ENCODE results near the gene MCRIP1. TPM values are rescaled to one million over a fixed set of nuclear protein-coding genes. Genes with fewer than 3 reads are reported as not detected.

The MCRIP1 gene
- total and polyA plus RNA-seq, 9 of the 15 experiments (the other 6 are each of a cell fraction or from before 2014, with no cell fraction given), result 0.39 to 35.8 (median 9.7) TPM

DNA sequence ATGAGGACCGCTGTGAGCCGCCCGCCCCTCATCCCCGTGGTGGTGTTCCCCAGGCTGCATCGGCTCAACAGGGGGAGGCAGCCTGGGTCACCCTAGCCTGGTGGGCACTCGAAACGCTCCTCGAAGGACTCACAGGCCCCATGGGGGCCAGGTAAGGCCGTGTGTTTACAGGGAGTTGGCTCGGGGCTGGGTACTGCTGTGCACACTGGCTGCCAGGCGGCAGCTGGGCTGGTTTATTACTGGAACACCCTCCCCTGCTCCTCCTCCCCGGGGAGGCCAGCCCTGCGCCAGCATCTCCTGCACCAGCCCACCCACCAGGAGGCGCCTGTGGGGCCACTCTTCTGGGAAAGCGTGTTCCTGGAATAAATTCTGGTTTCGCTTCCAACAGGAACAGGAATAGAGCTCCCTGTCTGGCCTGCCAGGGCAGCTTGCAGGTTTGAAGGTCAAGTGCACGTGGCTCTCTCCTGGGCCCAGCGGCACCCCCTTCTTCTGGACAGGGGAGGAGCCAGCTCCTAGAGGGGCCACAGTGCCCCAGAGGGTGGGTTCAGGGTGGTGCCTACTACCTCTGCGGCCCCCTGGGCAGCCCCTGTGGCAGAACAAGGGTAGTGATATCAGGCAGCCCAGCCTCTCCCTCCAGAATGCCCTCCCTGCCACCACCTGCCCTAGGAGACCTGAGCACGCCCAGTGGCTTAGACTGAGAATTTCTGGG, 11.3 kb downstream of the MCRIP1 start (continued):
- TF ChIP-seq, protein P1, sequence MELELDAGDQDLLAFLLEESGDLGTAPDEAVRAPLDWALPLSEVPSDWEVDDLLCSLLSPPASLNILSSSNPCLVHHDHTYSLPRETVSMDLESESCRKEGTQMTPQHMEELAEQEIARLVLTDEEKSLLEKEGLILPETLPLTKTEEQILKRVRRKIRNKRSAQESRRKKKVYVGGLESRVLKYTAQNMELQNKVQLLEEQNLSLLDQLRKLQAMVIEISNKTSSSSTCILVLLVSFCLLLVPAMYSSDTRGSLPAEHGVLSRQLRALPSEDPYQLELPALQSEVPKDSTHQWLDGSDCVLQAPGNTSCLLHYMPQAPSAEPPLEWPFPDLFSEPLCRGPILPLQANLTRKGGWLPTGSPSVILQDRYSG (tag; conservative IDR thresholded peaks at IDR 0.05; ENCODE audit: low read depth), result peak; percentile 92; the same call in 1 of the 2 replicates
- TF ChIP-seq PURB (CRISPR knock-in tag; IDR thresholded peaks at IDR 0.05; ENCODE audit: low read depth), result no peak
- TF ChIP-seq ZNF354B (CRISPR knock-in tag; IDR thresholded peaks at IDR 0.05), result no peak
- no peak for TF ChIP-seq ZNF408 (CRISPR knock-in tag; IDR thresholded peaks at IDR 0.05; ENCODE audit: low read depth)
- TF ChIP-seq MED1 (CRISPR knock-in tag; IDR thresholded peaks at IDR 0.05; ENCODE audit: borderline replicate concordance), result no peak
- no peak for TF ChIP-seq ZNF140 (CRISPR knock-in tag; IDR thresholded peaks at IDR 0.05)
- TF ChIP-seq U2AF1 (optimal IDR thresholded peaks at IDR 0.05; ENCODE audit: low read depth, low read length), result no peak
- TF ChIP-seq CBFA2T2 (conservative IDR thresholded peaks at IDR 0.05), result no peak
- TF ChIP-seq, protein P2, sequence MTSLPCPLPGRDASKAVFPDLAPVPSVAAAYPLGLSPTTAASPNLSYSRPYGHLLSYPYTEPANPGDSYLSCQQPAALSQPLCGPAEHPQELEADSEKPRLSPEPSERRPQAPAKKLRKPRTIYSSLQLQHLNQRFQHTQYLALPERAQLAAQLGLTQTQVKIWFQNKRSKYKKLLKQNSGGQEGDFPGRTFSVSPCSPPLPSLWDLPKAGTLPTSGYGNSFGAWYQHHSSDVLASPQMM (CRISPR knock-in tag; IDR thresholded peaks at IDR 0.05), result no peak
- TF ChIP-seq, protein P3, sequence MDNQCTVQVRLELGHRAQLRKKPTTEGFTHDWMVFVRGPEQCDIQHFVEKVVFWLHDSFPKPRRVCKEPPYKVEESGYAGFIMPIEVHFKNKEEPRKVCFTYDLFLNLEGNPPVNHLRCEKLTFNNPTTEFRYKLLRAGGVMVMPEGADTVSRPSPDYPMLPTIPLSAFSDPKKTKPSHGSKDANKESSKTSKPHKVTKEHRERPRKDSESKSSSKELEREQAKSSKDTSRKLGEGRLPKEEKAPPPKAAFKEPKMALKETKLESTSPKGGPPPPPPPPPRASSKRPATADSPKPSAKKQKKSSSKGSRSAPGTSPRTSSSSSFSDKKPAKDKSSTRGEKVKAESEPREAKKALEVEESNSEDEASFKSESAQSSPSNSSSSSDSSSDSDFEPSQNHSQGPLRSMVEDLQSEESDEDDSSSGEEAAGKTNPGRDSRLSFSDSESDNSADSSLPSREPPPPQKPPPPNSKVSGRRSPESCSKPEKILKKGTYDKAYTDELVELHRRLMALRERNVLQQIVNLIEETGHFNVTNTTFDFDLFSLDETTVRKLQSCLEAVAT (IDR thresholded peaks at IDR 0.05), result no peak; a peak in 1 of 4 replicates
- no peak for TF ChIP-seq TAL1 (IDR thresholded peaks at IDR 0.05)
- TF ChIP-seq DIDO1 (tag; IDR thresholded peaks at IDR 0.05; ENCODE audit: low read depth), result no peak
- peak; percentile 94; the same call in 1 of the 2 replicates for TF ChIP-seq DMBX1 (CRISPR knock-in tag; IDR thresholded peaks at IDR 0.05; ENCODE audit: borderline replicate concordance)
- no peak; the same call in 1 of the 2 replicates for TF ChIP-seq GTF2E2 (tag; IDR thresholded peaks at IDR 0.05)
- TF ChIP-seq NCOA1 (IDR thresholded peaks at IDR 0.05; ENCODE audit: low read depth), result no peak
- TF ChIP-seq, protein P4, sequence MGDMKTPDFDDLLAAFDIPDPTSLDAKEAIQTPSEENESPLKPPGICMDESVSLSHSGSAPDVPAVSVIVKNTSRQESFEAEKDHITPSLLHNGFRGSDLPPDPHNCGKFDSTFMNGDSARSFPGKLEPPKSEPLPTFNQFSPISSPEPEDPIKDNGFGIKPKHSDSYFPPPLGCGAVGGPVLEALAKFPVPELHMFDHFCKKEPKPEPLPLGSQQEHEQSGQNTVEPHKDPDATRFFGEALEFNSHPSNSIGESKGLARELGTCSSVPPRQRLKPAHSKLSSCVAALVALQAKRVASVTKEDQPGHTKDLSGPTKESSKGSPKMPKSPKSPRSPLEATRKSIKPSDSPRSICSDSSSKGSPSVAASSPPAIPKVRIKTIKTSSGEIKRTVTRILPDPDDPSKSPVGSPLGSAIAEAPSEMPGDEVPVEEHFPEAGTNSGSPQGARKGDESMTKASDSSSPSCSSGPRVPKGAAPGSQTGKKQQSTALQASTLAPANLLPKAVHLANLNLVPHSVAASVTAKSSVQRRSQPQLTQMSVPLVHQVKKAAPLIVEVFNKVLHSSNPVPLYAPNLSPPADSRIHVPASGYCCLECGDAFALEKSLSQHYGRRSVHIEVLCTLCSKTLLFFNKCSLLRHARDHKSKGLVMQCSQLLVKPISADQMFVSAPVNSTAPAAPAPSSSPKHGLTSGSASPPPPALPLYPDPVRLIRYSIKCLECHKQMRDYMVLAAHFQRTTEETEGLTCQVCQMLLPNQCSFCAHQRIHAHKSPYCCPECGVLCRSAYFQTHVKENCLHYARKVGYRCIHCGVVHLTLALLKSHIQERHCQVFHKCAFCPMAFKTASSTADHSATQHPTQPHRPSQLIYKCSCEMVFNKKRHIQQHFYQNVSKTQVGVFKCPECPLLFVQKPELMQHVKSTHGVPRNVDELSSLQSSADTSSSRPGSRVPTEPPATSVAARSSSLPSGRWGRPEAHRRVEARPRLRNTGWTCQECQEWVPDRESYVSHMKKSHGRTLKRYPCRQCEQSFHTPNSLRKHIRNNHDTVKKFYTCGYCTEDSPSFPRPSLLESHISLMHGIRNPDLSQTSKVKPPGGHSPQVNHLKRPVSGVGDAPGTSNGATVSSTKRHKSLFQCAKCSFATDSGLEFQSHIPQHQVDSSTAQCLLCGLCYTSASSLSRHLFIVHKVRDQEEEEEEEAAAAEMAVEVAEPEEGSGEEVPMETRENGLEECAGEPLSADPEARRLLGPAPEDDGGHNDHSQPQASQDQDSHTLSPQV (IDR thresholded peaks at IDR 0.05), result peak; percentile 99
- no peak for TF ChIP-seq CBFB (CRISPR knock-in tag; IDR thresholded peaks at IDR 0.05)
- peak; percentile 72 for TF ChIP-seq ATF7 (IDR thresholded peaks at IDR 0.05)
- no peak for TF ChIP-seq EWSR1 (IDR thresholded peaks at IDR 0.05; ENCODE audit: borderline replicate concordance, low read depth, partially characterized antibody)
- TF ChIP-seq KAT2B (IDR thresholded peaks at IDR 0.05; ENCODE audit: low read depth, low read length), result no peak
- TF ChIP-seq, protein P5, sequence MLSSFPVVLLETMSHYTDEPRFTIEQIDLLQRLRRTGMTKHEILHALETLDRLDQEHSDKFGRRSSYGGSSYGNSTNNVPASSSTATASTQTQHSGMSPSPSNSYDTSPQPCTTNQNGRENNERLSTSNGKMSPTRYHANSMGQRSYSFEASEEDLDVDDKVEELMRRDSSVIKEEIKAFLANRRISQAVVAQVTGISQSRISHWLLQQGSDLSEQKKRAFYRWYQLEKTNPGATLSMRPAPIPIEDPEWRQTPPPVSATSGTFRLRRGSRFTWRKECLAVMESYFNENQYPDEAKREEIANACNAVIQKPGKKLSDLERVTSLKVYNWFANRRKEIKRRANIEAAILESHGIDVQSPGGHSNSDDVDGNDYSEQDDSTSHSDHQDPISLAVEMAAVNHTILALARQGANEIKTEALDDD (IDR thresholded peaks at IDR 0.05), result no peak

Data from K562 (cell line).